GM18505 (cell line): Measurements from ENCODE around the gene XPOT.

Experiments used
- ATAC-seq: cut with Tn5 transposase; IDR thresholded peaks from one replicate; pipeline ENCODE4 v1.9.1; 2021; ENCODE audit not compliant: unreplicated experiment
- POLR2A ChIP-seq: IDR thresholded peaks from 4 replicates; pipeline ENCODE4 v1.6.1; 2011; ENCODE audit warnings: borderline replicate concordance; ENCODE audit not compliant: insufficient read depth, insufficient read length; ENCODE audit errors: extremely low read depth

The XPOT gene

GRCh38 chr12:64497484-64497883 is 93.3 kb downstream of the XPOT start:
- TF ChIP-seq POLR2A: no peak
- ATAC-seq: no peak

- no peak for ATAC-seq
- no peak for TF ChIP-seq POLR2A
Observed at GRCh38 chr12:64497903-64498302, 93.7 kb downstream of the XPOT start.

- ATAC-seq: no peak
- no peak for TF ChIP-seq POLR2A
Observed at GRCh38 chr12:64500394-64500793, 96.2 kb downstream of the XPOT start.
